Lung (tissue), 12 donors: ENCODE results near the gene MYL9. TPM values are rescaled to one million over a fixed set of nuclear protein-coding genes. Genes with fewer than 3 reads are reported as not detected.

Source experiments
- ATAC-seq: fragments of 200-7000 bp; cut with Tn5 transposase; one replicate; pipeline ENCODE4 v1.9.1; 2020; ENCODE audit warnings: moderate number of reproducible peaks; ENCODE audit not compliant: insufficient read depth, low FRiP score
- DNase-seq, 3 donors: peaks; one replicate each; pipeline ENCODE4 v3.0.0-alpha.2; 2013 to 2017
- H3K27ac ChIP-seq, 2 donors: one replicate each; pipeline ENCODE4 v1.5.1; 2013; ENCODE audit warnings: mild to moderate bottlenecking in 2 of 2, moderate library complexity in 2 of 2, control low read depth in 1 of 2, inconsistent platforms in 1 of 2, low read depth in 1 of 2, low read length in 1 of 2
- H3K27me3 ChIP-seq, 3 donors: one replicate each; pipeline ENCODE4 v1.5.1; 2013; ENCODE audit warnings: low read length in 2 of 3; ENCODE audit not compliant: control insufficient read depth in 3 of 3, insufficient read depth in 3 of 3
- H3K36me3 ChIP-seq, 4 donors: one replicate each; pipeline ENCODE4 v1.5.1; 2013; ENCODE audit warnings: low read length in 4 of 4, mild to moderate bottlenecking in 1 of 4, moderate library complexity in 1 of 4; ENCODE audit not compliant: control insufficient read depth in 4 of 4, insufficient read depth in 4 of 4
- H3K4me1 ChIP-seq, 5 donors: one replicate each; pipeline ENCODE4 v1.5.1; 2013; ENCODE audit warnings: low read length in 5 of 5, mild to moderate bottlenecking in 2 of 5, moderate library complexity in 1 of 5; ENCODE audit not compliant: control insufficient read depth in 5 of 5, insufficient read depth in 5 of 5
- H3K4me3 ChIP-seq: one replicate; pipeline ENCODE4 v1.5.1; 2013; ENCODE audit warnings: mild to moderate bottlenecking, control low read depth, moderate library complexity
- H3K9ac ChIP-seq, 2 donors: one replicate each; pipeline ENCODE4 v1.5.1; 2013; ENCODE audit warnings: low read length in 2 of 2, control low read depth in 1 of 2; ENCODE audit not compliant: insufficient read depth in 1 of 2
- H3K9me3 ChIP-seq, 4 donors: one replicate each; pipeline ENCODE4 v1.5.1; 2013; ENCODE audit warnings: low read length in 3 of 4, mild to moderate bottlenecking in 1 of 4, moderate library complexity in 1 of 4; ENCODE audit not compliant: control insufficient read depth in 4 of 4, insufficient read depth in 3 of 4
- CTCF ChIP-seq: IDR thresholded peaks from 2 replicates; pipeline ENCODE4 v1.5.1; 2012; ENCODE audit warnings: mild to moderate bottlenecking; ENCODE audit errors: control extremely low read depth, extremely low read depth
- WGBS, 2 donors: extraction: QIAGEN DNeasy Blood & Tissue Kit; methylation state at CpG; one replicate each; pipeline ENCODE4 v1.1.7; 2013; 5-methylcytosine and 5-hydroxymethylcytosine counted together
- polyA plus RNA-seq, 2 donors: library from polyadenylated mRNA; stranded (reverse); fragments of 200-250 nt; gene quantifications; one replicate each; pipeline ENCODE4 v1.2.1, GENCODE V29; 2013
- total RNA-seq, 2 donors: library from RNA; depleted of rRNA in 1 of 2; stranded (reverse); fragments of >200 nt in 1 of 2; gene quantifications; one replicate each; pipeline ENCODE4 v1.2.1, GENCODE V29; 2014 to 2021
- donor health status: control.
- donor health status: control.
- donor health status: Bipolar disorder and iron deficiency.
- donor health status: healthy.
- donor health status: DM: yes; HTN: yes; CAD: no.

The MYL9 gene
- total and polyA plus RNA-seq, 4 donors, result 40.8 to 243 (median 154) TPM

- Histone ChIP-seq H3K4me1 (no peaks in the 10 kb centered on the region), H3K36me3 (peaks cover 15 to 43% (median 15%) of the 10 kb centered on the region in 4 donors), H3K27ac (no peak overlapping the region), H3K4me3 (no peak overlapping the region), H3K9ac (no peak overlapping the region), H3K27me3 (no peaks in the 10 kb centered on the region), H3K9me3 (no peaks in the 10 kb centered on the region)
- DNase-seq (no peak), ATAC-seq (no peak)
- 25 to 46% methylated on average over 1 of the region's 1 CpG for WGBS, 2 donors
- no peak for TF ChIP-seq CTCF
Measured at GRCh38 chr20:36506253-36506652, 35.1 kb upstream of the MYL9 start.

- no peaks in the 10 kb centered on the region for H3K4me1 ChIP-seq
- H3K27me3 ChIP-seq, result no peaks in the 10 kb centered on the region
- H3K9me3 ChIP-seq, result no peaks in the 10 kb centered on the region
- DNase-seq, result no peak
- no peak for TF ChIP-seq CTCF
- H3K27ac ChIP-seq, result no peak overlapping the region
- no peak for ATAC-seq
- 94% methylated on average over 6 of the region's 6 CpGs for WGBS, 2 donors
- peaks cover 15 to 44% (median 18%) of the 10 kb centered on the region in 4 donors for H3K36me3 ChIP-seq
- H3K9ac ChIP-seq, result no peak overlapping the region
- no peak overlapping the region for H3K4me3 ChIP-seq
Measured at GRCh38 chr20:36507746-36508145, 33.6 kb upstream of the MYL9 start.

DNA sequence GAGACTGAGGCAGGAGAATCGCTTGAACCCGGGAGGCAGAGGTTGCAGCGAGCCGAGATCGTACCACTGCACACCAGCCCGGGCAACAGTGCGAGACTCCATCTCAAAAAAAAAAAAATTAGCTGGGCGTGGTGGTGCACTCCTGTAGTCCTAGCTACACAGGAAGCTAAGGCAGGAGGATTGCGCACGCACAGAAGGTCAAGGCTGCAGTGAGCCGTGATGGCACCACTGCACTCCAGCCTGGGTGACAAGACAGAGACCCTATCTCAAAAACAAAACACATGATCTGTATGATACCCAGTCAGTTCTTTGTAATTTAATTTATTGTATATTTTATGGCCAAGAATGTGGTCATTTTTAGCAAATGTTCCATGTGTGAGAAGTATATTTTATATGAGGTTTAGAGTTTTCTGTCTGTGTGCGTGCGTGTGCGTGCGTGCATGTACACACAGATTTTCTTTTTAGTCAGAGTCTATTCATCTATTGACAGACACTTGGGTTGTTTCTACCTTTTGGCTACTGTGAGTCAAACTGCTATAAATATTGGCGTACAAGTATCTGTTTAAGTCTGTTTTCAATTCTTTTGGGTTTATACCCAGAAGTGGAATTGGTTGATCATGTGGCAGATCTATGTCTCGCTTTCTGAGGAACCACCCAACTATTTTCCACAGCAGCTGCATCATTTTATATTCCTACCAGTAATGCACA, 22.2 kb upstream of the MYL9 start:
- H3K27ac ChIP-seq, result no peak overlapping the region
- 93 to 95% methylated on average over 17 of the region's 17 CpGs for WGBS, 2 donors
- peaks cover 7 to 30% (median 17%) of the 10 kb centered on the region in 4 donors for H3K36me3 ChIP-seq

More for the DNA sequence above, 22.2 kb upstream of the MYL9 start:
- Histone ChIP-seq H3K9ac (no peak overlapping the region), H3K4me1 (peaks cover 0 to 3% (median 0%) of the 10 kb centered on the region in 5 donors), H3K9me3 (no peaks in the 10 kb centered on the region), H3K27me3 (no peaks in the 10 kb centered on the region), H3K4me3 (no peak overlapping the region)
- DNase-seq, result no peak
- no peak for TF ChIP-seq CTCF
- no peak for ATAC-seq
